K562 (cell line): ENCODE results near the gene RRAGD. TPM values are rescaled to one million over a fixed set of nuclear protein-coding genes. Genes with fewer than 3 reads are reported as not detected.

Source experiments
- ATF1 ChIP-seq, 2 experiments: fragments of 450-650 bp in 1 of 2; IDR thresholded peaks; 2 replicates each; pipeline ENCODE4 v1.6.1; 2016; ENCODE audit warnings: missing compliant biosample characterization in 1 of 2, missing genetic modification characterization in 1 of 2
- ATF7 ChIP-seq: fragments of 450-650 bp; IDR thresholded peaks from 2 replicates; pipeline ENCODE4 v1.7.1; 2014; ENCODE audit warnings: mild to moderate bottlenecking, moderate library complexity
- FOXP4 ChIP-seq: sonication (generic); formaldehyde crosslinking; IDR thresholded peaks from 2 replicates; pipeline ENCODE4 v1.8.0; 2022; ENCODE audit warnings: mild to moderate bottlenecking, missing genetic modification reagents, borderline replicate concordance
- HMGN3 ChIP-seq: IDR thresholded peaks from 2 replicates; pipeline ENCODE4 v1.6.1; 2011; ENCODE audit warnings: borderline replicate concordance, low read depth, mild to moderate bottlenecking, mixed read lengths, low read length; ENCODE audit not compliant: insufficient read length; ENCODE audit errors: extremely low read depth
- LCOR ChIP-seq: sonication (generic); formaldehyde crosslinking; IDR thresholded peaks from 2 replicates; pipeline ENCODE4 v1.8.0; 2022; ENCODE audit warnings: mild to moderate bottlenecking, missing genetic modification reagents
- NFXL1 ChIP-seq: fragments of 450-650 bp; formaldehyde crosslinking; IDR thresholded peaks from 2 replicates; pipeline ENCODE4 v1.4.0; 2021; ENCODE audit warnings: mild to moderate bottlenecking
- TAF1 ChIP-seq: IDR thresholded peaks from 2 replicates; pipeline ENCODE4 v1.6.1; 2011; ENCODE audit warnings: mild to moderate bottlenecking, low read length, moderate library complexity; ENCODE audit not compliant: insufficient read depth, control insufficient read depth, severe bottlenecking; ENCODE audit errors: extremely low read depth
- TBL1XR1 ChIP-seq, 2 experiments: IDR thresholded peaks; 2 replicates each; pipeline ENCODE4 v1.6.1; 2012; ENCODE audit warnings: improper control_type of control experiment in 2 of 2, low read length in 2 of 2, mild to moderate bottlenecking in 1 of 2
- ZNF282 ChIP-seq: sonication (generic); formaldehyde crosslinking; IDR thresholded peaks from 2 replicates; pipeline ENCODE4 v1.8.1; 2023; ENCODE audit warnings: missing genetic modification reagents
- ZNF311 ChIP-seq: fragments of 250-450 bp; sonication (Bioruptor Pico); IDR thresholded peaks from 2 replicates; pipeline ENCODE4 v1.4.0; 2020; ENCODE audit warnings: mild to moderate bottlenecking, moderate library complexity
- ZNF395 ChIP-seq: fragments of 200-800 bp; sonication (Bioruptor generic); IDR thresholded peaks from 2 replicates; pipeline ENCODE4 v1.6.1; 2017; ENCODE audit warnings: missing genetic modification characterization, missing compliant biosample characterization
- polyA plus RNA-seq, 8 experiments: library from polyadenylated mRNA; depleted of rRNA in 4 of 8; stranded (reverse) in 5 of 8; unstranded in 3 of 8; fragments of >200 nt; fragmentation: Nextera tagmentation in 2 of 8; fragmentation: Illumina TruSeq in 1 of 8; extraction: Ambion mirVana in 2 of 8; extraction: Trizol in 1 of 8; gene quantifications; 2 replicates each; pipeline versions ENCODE4 v1.2.1 to v1.2.3, GENCODE V29; 2011 to 2014; ENCODE audit warnings: inconsistent platforms in 1 of 8, missing spikeins in 1 of 8
- total RNA-seq, 7 experiments: library from RNA; depleted of rRNA in 6 of 7; stranded (reverse); fragments of >200 nt in 6 of 7; fragmentation: Illumina TruSeq in 2 of 7; extraction: Trizol in 2 of 7; gene quantifications; 2 replicates each; pipeline versions ENCODE4 v1.2.1 to v1.2.3, GENCODE V29; 2011 to 2021; ENCODE audit warnings: low replicate concordance in 1 of 7
- TF ChIP-seq, protein P1 (sequence below): fragments of 200-800 bp; sonication (Bioruptor generic); IDR thresholded peaks from 2 replicates; pipeline ENCODE4 v1.6.1; 2017; ENCODE audit warnings: missing genetic modification characterization, missing compliant biosample characterization
- TF ChIP-seq, protein P2 (sequence below): fragments of 450-650 bp; IDR thresholded peaks from one replicate; pipeline ENCODE4 v1.6.1; 2018; ENCODE audit warnings: mild to moderate bottlenecking, moderate library complexity; ENCODE audit not compliant: partially characterized antibody

RRAGD gene
- total and polyA plus RNA-seq, 9 of the 15 experiments (the other 6 are each of a cell fraction or from before 2014, with no cell fraction given) = 0.03 to 0.07 (median 0.04) TPM; not detected in 6

DNA sequence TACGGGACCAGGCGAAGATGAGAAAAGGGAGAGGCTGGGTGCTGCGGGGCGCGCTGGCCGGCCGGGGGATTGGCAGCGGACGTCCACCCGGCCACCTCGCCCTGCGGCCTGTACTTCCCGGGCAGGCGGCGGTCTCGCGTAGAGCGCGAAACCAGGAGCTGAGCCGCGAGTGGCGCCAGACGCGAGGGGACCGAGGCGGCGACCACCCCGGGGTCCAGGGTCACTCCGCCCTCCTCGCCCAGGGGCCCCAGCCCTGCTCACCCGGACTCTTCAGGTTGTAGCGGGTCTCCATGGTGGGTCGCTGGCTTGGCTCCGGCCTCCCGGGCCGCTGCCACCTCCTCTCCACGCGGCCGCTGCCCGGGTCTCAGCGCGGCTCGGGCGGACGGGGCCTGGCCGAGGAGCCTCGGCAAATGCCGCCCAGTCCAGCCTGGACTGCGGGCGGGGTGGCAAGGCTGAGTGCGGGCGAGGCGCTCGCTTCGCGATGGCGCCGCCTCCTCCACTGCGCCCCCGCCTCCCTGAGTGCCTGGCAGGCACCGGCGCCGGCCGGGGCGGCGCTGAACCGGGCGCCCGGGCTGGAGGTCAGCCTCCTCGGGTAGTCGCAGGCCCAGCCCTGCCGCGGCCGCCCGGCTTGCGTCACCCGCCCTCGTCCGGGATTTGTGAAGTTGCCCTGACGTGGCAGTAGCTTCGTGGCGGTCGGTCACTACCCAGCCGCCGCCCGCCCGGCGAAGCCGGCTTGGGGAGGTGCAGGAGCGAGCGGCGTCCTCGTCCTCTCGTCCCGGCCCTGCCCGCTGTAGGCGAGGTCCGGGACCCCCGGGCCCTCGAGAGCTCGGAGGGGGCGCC, 59.6 kb downstream of the RRAGD start, which contains the start of gene UBE2J1 (continued):
- TF ChIP-seq, protein P1, sequence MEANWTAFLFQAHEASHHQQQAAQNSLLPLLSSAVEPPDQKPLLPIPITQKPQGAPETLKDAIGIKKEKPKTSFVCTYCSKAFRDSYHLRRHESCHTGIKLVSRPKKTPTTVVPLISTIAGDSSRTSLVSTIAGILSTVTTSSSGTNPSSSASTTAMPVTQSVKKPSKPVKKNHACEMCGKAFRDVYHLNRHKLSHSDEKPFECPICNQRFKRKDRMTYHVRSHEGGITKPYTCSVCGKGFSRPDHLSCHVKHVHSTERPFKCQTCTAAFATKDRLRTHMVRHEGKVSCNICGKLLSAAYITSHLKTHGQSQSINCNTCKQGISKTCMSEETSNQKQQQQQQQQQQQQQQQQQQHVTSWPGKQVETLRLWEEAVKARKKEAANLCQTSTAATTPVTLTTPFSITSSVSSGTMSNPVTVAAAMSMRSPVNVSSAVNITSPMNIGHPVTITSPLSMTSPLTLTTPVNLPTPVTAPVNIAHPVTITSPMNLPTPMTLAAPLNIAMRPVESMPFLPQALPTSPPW (CRISPR knock-in tag) = peak; percentile 78
- peak; percentile 45 for TF ChIP-seq ZNF395 (CRISPR knock-in tag)
- TF ChIP-seq, protein P2, sequence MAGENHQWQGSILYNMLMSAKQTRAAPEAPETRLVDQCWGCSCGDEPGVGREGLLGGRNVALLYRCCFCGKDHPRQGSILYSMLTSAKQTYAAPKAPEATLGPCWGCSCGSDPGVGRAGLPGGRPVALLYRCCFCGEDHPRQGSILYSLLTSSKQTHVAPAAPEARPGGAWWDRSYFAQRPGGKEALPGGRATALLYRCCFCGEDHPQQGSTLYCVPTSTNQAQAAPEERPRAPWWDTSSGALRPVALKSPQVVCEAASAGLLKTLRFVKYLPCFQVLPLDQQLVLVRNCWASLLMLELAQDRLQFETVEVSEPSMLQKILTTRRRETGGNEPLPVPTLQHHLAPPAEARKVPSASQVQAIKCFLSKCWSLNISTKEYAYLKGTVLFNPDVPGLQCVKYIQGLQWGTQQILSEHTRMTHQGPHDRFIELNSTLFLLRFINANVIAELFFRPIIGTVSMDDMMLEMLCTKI = no peak
- peak; percentile 84 for TF ChIP-seq TAF1
- peak; percentile 85 for TF ChIP-seq HMGN3
- no peak for TF ChIP-seq ATF1 (CRISPR knock-in tag; IDR thresholded peaks at IDR 0.05)
- TF ChIP-seq ATF1 (tag; IDR thresholded peaks at IDR 0.05) = peak; percentile 94
- TF ChIP-seq ZNF282 (CRISPR knock-in tag) = peak; percentile 93; the same call in 1 of the 2 replicates
- TF ChIP-seq NFXL1 = no peak
- TF ChIP-seq LCOR = no peak
- TF ChIP-seq TBL1XR1 (IDR thresholded peaks at IDR 0.05; ENCODE audit: low read length in 2 of 2) = no peak
- peak; percentile 87 for TF ChIP-seq ATF7
- TF ChIP-seq ZNF311 (CRISPR knock-in tag) = no peak
- peak; percentile 27; the same call in 1 of the 2 replicates for TF ChIP-seq FOXP4 (CRISPR knock-in tag)
